ENCODE measurements around the gene PREP. TPM values are rescaled to one million over a fixed set of nuclear protein-coding genes. Genes with fewer than 3 reads are reported as not detected.

The PREP gene
- total and polyA plus RNA-seq, 2 of the 8 experiments (the other 6 are each of a cell fraction or from before 2014, with no cell fraction given): 26.8 to 70.0 TPM

- TF ChIP-seq TAF7 (optimal IDR thresholded peaks at IDR 0.05; ENCODE audit: borderline replicate concordance, low read depth, low read length) (no peak), POLR2A (IDR thresholded peaks at IDR 0.05; ENCODE audit: control extremely low read depth in 1 of 2, low read depth in 2 of 2, low read length in 2 of 2) (no peak), CEBPB (IDR thresholded peaks at IDR 0.05; ENCODE audit: low read depth, low read length) (no peak), NRF1 (IDR thresholded peaks at IDR 0.05; ENCODE audit: low read depth, low read length) (no peak), SP4 (IDR thresholded peaks at IDR 0.05; ENCODE audit: low read length) (no peak), ASH2L (IDR thresholded peaks at IDR 0.05; ENCODE audit: low read length) (no peak)
These were observed 30.6 kb downstream of the PREP start (continued) for GRCh38 chr6:105372142-105372848.

Data from H1 (cell line).